ENCODE results near the gene HPN.

DNA sequence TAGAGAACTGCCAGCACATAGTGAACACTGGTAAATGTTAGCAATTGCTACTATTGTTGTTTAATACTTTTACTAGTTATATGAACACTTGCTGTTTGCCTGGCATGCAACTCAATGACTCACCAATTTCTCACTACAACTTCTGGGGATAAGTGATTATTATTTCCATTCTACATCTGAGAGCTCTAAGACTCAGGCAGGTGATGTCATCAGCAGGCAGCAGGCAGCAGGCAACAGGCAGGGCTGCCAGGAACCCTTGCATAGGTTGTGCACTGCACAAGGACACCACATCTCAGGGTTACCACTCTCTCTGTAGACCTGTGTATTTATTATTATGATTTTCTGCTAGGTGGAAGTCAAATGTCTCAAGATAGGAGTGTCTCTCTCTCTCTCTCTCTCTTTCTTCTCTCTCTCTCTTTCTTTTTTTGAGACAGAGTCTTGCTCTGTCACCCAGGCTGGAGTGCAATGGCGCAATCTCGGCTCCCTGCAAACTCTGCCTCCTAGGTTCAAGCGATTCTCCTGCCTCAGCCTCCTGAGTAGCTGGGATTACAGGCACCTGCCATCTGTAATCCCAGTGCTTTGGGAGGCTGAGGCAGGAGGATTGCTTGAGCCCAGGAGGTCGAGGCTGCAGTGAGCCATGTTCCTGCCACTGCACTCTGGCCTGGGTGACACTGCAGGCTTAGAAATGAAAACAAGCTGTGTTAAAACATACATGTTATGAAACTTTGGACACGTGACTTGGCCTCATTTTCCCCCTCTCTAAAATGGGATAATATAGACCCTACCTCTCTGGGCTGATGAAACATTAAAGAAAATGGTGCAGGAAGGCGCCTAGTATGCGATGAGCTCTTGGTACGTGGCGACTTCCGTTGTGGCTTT, 22.7 kb downstream of the HPN start:
- TF ChIP-seq, protein P1, sequence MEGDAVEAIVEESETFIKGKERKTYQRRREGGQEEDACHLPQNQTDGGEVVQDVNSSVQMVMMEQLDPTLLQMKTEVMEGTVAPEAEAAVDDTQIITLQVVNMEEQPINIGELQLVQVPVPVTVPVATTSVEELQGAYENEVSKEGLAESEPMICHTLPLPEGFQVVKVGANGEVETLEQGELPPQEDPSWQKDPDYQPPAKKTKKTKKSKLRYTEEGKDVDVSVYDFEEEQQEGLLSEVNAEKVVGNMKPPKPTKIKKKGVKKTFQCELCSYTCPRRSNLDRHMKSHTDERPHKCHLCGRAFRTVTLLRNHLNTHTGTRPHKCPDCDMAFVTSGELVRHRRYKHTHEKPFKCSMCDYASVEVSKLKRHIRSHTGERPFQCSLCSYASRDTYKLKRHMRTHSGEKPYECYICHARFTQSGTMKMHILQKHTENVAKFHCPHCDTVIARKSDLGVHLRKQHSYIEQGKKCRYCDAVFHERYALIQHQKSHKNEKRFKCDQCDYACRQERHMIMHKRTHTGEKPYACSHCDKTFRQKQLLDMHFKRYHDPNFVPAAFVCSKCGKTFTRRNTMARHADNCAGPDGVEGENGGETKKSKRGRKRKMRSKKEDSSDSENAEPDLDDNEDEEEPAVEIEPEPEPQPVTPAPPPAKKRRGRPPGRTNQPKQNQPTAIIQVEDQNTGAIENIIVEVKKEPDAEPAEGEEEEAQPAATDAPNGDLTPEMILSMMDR (IDR thresholded peaks at IDR 0.05; ENCODE audit: insufficient read depth, low read length, poor library complexity, severe bottlenecking): no peak
- no peak for TF ChIP-seq EZH2phosphoT487 (conservative IDR thresholded peaks at IDR 0.05; ENCODE audit: low read length)

All from SU-DHL-6 (cell line).